SK-N-SH treated with all-trans-retinoic acid at 6 μM for 48 hours (cell line): Measurements from ENCODE around the gene PKD1.

Experiments
- ATAC-seq: fragments of 200-7000 bp; cut with Tn5 transposase; 3 replicates; pipeline ENCODE4 v1.9.1; 2020; ENCODE audit warnings: mild to moderate bottlenecking, moderate library complexity
- ARNTL ChIP-seq: fragments of 450-650 bp; formaldehyde crosslinking; IDR thresholded peaks from 2 replicates; pipeline ENCODE4 v1.5.0; 2020; ENCODE audit warnings: low read depth, mild to moderate bottlenecking, moderate library complexity, borderline replicate concordance
- BACH2 ChIP-seq: fragments of 250-450 bp; sonication (Bioruptor Pico); IDR thresholded peaks from 2 replicates; pipeline ENCODE4 v1.9.0; 2021; ENCODE audit warnings: mild to moderate bottlenecking, borderline replicate concordance
- CREB5 ChIP-seq: fragments of 250-450 bp; sonication (Bioruptor Pico); IDR thresholded peaks from 2 replicates; pipeline ENCODE4 v1.5.1; 2020; ENCODE audit warnings: low read depth, mild to moderate bottlenecking, moderate library complexity
- CSDC2 ChIP-seq: fragments of 250-450 bp; sonication (Bioruptor Pico); IDR thresholded peaks from 2 replicates; pipeline ENCODE4 v1.5.0; 2020; ENCODE audit warnings: mild to moderate bottlenecking, moderate library complexity
- ESRRG ChIP-seq: fragments of 250-450 bp; sonication (Bioruptor Pico); IDR thresholded peaks from 2 replicates; pipeline ENCODE4 v1.6.1; 2021; ENCODE audit warnings: mild to moderate bottlenecking
- ISL1 ChIP-seq: fragments of 250-450 bp; sonication (Bioruptor Pico); IDR thresholded peaks from 2 replicates; pipeline ENCODE4 v2.1.2; 2022; ENCODE audit warnings: mild to moderate bottlenecking, moderate library complexity
- OSR1 ChIP-seq: fragments of 250-450 bp; sonication (Bioruptor Pico); IDR thresholded peaks from 2 replicates; pipeline ENCODE4 v1.8.0; 2022; ENCODE audit warnings: moderate library complexity, mild to moderate bottlenecking, inconsistent platforms
- POU6F1 ChIP-seq: fragments of 250-450 bp; sonication (Bioruptor Pico); IDR thresholded peaks from 2 replicates; pipeline ENCODE4 v1.8.0; 2021; ENCODE audit warnings: low read depth, mild to moderate bottlenecking, moderate library complexity, borderline replicate concordance
- PPARA ChIP-seq: fragments of 250-450 bp; sonication (Bioruptor Pico); IDR thresholded peaks from 2 replicates; pipeline ENCODE4 v1.5.0; 2020; ENCODE audit warnings: mild to moderate bottlenecking, borderline replicate concordance
- RARB ChIP-seq: fragments of 250-450 bp; sonication (Bioruptor Pico); IDR thresholded peaks from 2 replicates; pipeline ENCODE4 v1.8.0; 2021; ENCODE audit warnings: mild to moderate bottlenecking, moderate library complexity
- SNAI2 ChIP-seq: fragments of 250-450 bp; sonication (Bioruptor Pico); IDR thresholded peaks from 2 replicates; pipeline ENCODE4 v1.5.0; 2020; ENCODE audit warnings: mild to moderate bottlenecking, moderate library complexity
- TCF4 ChIP-seq: fragments of 250-450 bp; sonication (Bioruptor Pico); IDR thresholded peaks from 2 replicates; pipeline ENCODE4 v1.8.0; 2021; ENCODE audit warnings: mild to moderate bottlenecking, moderate library complexity, borderline replicate concordance
- TOX ChIP-seq: fragments of 250-450 bp; sonication (Bioruptor Pico); IDR thresholded peaks from 2 replicates; pipeline ENCODE4 v1.8.0; 2021; ENCODE audit warnings: mild to moderate bottlenecking, moderate library complexity, borderline replicate concordance
- TSHZ2 ChIP-seq: fragments of 250-450 bp; sonication (Bioruptor Pico); IDR thresholded peaks from 2 replicates; pipeline ENCODE4 v1.5.0; 2020; ENCODE audit warnings: mild to moderate bottlenecking, moderate library complexity
- ZC3H10 ChIP-seq: fragments of 250-450 bp; sonication (Bioruptor Pico); IDR thresholded peaks from 2 replicates; pipeline ENCODE4 v1.5.1; 2021; ENCODE audit warnings: mild to moderate bottlenecking, moderate library complexity
- ZFP3 ChIP-seq: fragments of 250-450 bp; sonication (Bioruptor Pico); IDR thresholded peaks from 2 replicates; pipeline ENCODE4 v1.5.0; 2020; ENCODE audit warnings: mild to moderate bottlenecking, moderate library complexity
- ZNF565 ChIP-seq: fragments of 450-650 bp; formaldehyde crosslinking; conservative IDR thresholded peaks from 2 replicates; pipeline ENCODE4 v1.5.0; 2020; ENCODE audit warnings: low read depth, mild to moderate bottlenecking, moderate library complexity
- TF ChIP-seq, protein P1 (sequence below): fragments of 250-450 bp; sonication (Bioruptor Pico); IDR thresholded peaks from 2 replicates; pipeline ENCODE4 v1.5.1; 2021; ENCODE audit warnings: mild to moderate bottlenecking, moderate library complexity

The PKD1 gene

GRCh38 chr16:2074071-2074470 lies 61.6 kb downstream of the PKD1 start:
- no peak for TF ChIP-seq ZFP3 (CRISPR knock-in tag)
- no peak for TF ChIP-seq TOX
- TF ChIP-seq, protein P1, sequence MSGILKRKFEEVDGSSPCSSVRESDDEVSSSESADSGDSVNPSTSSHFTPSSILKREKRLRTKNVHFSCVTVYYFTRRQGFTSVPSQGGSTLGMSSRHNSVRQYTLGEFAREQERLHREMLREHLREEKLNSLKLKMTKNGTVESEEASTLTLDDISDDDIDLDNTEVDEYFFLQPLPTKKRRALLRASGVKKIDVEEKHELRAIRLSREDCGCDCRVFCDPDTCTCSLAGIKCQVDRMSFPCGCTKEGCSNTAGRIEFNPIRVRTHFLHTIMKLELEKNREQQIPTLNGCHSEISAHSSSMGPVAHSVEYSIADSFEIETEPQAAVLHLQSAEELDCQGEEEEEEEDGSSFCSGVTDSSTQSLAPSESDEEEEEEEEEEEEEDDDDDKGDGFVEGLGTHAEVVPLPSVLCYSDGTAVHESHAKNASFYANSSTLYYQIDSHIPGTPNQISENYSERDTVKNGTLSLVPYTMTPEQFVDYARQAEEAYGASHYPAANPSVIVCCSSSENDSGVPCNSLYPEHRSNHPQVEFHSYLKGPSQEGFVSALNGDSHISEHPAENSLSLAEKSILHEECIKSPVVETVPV (CRISPR knock-in tag): no peak
- no peak for TF ChIP-seq CREB5
- TF ChIP-seq POU6F1: no peak
- no peak for TF ChIP-seq PPARA
- no peak for TF ChIP-seq ZNF565 (CRISPR knock-in tag)
- no peak for TF ChIP-seq ARNTL
- no peak for TF ChIP-seq RARB (CRISPR knock-in tag)
- TF ChIP-seq CSDC2 (CRISPR knock-in tag): no peak
- no peak for TF ChIP-seq BACH2
- no peak for TF ChIP-seq TCF4 (CRISPR knock-in tag)
- no peak for TF ChIP-seq TSHZ2 (CRISPR knock-in tag)
- TF ChIP-seq SNAI2 (CRISPR knock-in tag): no peak
- no peak for TF ChIP-seq ZC3H10 (CRISPR knock-in tag)
- no peak for TF ChIP-seq ESRRG (CRISPR knock-in tag)
- TF ChIP-seq ISL1 (CRISPR knock-in tag): no peak
- no peak for ATAC-seq

GRCh38 chr16:2072926-2073325 lies 62.8 kb downstream of the PKD1 start:
- no peak for TF ChIP-seq ESRRG (CRISPR knock-in tag)
- no peak for TF ChIP-seq CSDC2 (CRISPR knock-in tag)
- no peak for TF ChIP-seq BACH2
- no peak for TF ChIP-seq RARB (CRISPR knock-in tag)
- no peak for TF ChIP-seq POU6F1
- TF ChIP-seq, all 23 proteins: peak for 0
- no peak for ATAC-seq

- peak; percentile 12; the same call in 2 of the 3 replicates for ATAC-seq
- TF ChIP-seq, protein P1 (CRISPR knock-in tag): no peak
- TF ChIP-seq TOX: no peak
- TF ChIP-seq ZC3H10 (CRISPR knock-in tag): no peak
- TF ChIP-seq CREB5: no peak
- no peak for TF ChIP-seq TSHZ2 (CRISPR knock-in tag)
- TF ChIP-seq PPARA: no peak
- no peak for TF ChIP-seq CSDC2 (CRISPR knock-in tag)
- TF ChIP-seq ZFP3 (CRISPR knock-in tag): no peak
- no peak for TF ChIP-seq ESRRG (CRISPR knock-in tag)
- no peak for TF ChIP-seq ARNTL
- no peak for TF ChIP-seq OSR1 (CRISPR knock-in tag)
- TF ChIP-seq TCF4 (CRISPR knock-in tag): no peak
- TF ChIP-seq POU6F1: no peak
- TF ChIP-seq ISL1 (CRISPR knock-in tag): no peak
Observed at GRCh38 chr16:2071454-2072202, 64.1 kb downstream of the PKD1 start.
